GM21390 (cell line): ENCODE results near the gene ACTBL2.
"Not testable (repeated sequence)": the region's sequence is repeated elsewhere in the genome, so short reads cannot be mapped to it uniquely, and the experiment has no call there.

Experiments used
- ATAC-seq: cut with Tn5 transposase; IDR thresholded peaks from one replicate; pipeline ENCODE4 v1.9.1; 2021; ENCODE audit not compliant: unreplicated experiment

ACTBL2 gene

DNA sequence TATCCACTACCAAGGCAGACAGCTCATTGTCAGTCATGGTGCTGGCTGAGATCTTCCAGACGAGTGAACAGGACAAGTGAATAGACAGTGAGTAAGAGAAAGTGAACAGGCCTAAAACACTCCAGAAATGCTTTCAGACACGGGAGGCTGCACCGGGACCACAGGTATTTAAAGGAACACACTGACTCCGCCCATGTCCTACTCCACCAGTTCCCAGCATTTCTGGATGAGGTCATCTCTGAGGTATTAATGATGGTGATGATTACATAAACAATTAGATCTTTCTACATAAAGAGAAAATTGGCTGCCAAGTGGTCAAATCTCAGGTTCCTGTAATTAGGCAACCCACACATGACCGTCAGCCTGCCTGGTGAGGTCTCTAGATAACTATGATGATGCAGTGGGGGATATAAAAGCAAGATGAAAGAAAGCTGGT lies at the start of gene ACTBL2:
Gene ACTBL2, minus strand, starts transcription at position 141 of the 436 bp plus-strand sequence. Its CDS starts 104 bp downstream, at position 37.
- ATAC-seq = no peak

- peak; percentile 50 for ATAC-seq
These were observed 48.7 kb upstream of the ACTBL2 start for GRCh38 chr5:57531333-57531732.

GRCh38 chr5:57529864-57530263 lies 47.3 kb upstream of the ACTBL2 start:
- ATAC-seq = peak; percentile 78

- ATAC-seq = no peak
These were observed 45.3 kb upstream of the ACTBL2 start for GRCh38 chr5:57527870-57528269.

DNA sequence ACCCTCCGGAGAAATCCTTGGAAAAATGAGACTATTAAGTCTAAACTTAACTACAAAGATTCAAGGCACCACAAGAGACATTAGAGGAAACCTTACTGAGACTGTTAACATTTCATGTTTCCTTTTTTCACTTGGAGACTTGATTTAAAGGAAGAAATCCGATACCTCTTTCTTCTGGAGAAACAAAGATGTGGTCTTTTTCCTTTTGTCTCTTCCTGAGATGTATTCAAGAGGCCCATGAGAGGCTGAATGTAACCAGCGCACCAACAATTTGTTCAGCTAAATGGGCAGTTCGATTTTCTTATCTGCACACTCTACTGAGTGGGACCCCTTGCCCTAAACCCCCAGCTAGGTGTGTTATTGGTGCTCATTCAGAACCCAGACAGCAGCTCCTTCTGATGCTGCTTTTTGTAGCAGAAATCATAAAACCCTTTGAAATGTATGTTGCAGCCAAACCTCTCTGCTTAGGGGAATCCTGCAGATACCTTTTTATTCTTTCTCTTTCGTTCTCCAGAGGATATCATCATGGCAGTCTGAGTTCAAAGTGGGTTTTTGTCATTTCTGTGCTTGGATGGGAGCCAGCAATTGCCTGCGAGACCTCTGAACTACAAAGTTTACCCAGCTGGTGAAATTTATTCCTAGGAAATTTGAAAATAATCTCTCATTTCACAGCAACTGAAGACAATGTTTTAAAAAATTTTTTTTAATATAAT lies 41.9 kb upstream of the ACTBL2 start:
- ATAC-seq = no peak

DNA sequence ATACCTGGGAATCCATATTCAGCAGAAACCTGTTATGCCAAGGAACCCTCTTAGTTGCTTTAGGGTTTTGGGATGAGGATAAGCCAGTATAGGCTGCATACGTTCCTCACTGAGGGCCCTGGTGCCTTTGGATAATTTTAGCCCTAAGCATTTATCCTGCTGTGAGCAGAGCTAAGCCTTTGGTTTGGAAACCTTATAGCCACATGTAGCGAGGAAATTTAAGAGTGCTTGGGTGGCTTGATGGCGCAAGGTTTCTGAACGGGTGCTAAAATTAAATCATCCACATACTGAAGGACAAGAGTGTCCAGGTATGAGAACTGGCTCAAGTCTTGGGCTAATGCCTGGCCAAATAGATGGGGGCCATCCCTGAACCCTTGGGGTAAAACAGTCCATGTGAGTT lies 39.9 kb upstream of the ACTBL2 start:
- not testable (repeated sequence) for ATAC-seq

- ATAC-seq = not testable (repeated sequence)
These were observed 35.8 kb upstream of the ACTBL2 start for GRCh38 chr5:57518415-57518814.

GRCh38 chr5:57517250-57517649 lies 34.6 kb upstream of the ACTBL2 start:
- ATAC-seq = no peak

GRCh38 chr5:57513785-57514184 lies 31.2 kb upstream of the ACTBL2 start:
- no peak for ATAC-seq

GRCh38 chr5:57511321-57511720 lies 28.7 kb upstream of the ACTBL2 start:
- ATAC-seq = no peak

DNA sequence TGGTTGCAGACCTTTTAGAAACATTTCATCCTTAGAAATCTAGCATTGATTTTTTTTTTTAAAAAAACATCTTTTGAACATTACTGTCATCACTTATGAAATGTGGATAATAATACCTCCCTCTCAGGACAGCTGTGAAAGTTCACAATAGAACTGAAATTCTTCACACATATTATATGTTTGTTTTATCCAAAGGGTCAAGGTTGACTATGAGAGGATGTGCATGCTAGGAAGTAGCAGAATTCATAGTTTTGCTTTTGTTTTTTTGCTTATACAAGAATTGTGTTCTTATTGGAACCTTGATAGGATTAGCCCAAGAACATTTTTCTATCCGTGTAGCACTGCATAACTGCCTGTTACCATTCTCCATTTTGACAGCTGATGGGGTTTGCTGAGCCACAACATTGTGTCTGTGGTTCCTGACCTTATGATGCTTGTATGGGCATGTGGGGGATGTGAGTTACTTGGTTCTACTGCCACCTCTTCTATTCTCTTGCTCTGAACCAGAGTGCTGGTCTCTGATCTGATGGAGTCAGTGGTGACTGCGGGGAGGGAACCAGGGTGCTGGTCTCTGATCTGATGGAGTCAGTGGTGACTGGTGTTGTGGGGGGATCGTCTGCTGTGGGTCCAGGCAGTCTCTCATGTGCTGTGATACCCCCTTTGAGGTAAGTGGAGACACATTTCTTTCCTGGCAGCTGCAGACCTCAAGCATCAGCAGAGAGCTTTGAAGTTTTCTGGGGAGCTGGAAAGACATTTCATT lies 27.1 kb upstream of the ACTBL2 start:
- ATAC-seq = no peak

DNA sequence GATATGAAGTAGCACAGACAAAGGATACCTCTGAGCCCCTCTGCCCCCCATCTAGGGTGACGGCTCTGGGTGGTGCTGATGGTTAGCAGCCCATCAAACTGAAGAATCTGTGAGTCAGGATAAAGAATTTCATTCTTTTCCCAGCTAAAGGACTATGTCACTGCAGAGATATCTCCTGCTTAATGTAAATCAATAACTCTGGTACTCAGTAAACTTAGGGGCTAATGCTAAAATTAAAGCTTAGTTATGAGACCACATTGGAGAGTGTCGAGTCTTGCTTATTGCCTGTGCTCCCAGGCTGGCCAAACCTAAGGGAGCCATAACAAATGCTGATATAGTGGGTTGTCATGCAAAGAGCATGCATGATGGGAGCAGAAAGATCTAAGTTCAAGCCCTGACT lies 25.6 kb upstream of the ACTBL2 start:
- no peak for ATAC-seq

DNA sequence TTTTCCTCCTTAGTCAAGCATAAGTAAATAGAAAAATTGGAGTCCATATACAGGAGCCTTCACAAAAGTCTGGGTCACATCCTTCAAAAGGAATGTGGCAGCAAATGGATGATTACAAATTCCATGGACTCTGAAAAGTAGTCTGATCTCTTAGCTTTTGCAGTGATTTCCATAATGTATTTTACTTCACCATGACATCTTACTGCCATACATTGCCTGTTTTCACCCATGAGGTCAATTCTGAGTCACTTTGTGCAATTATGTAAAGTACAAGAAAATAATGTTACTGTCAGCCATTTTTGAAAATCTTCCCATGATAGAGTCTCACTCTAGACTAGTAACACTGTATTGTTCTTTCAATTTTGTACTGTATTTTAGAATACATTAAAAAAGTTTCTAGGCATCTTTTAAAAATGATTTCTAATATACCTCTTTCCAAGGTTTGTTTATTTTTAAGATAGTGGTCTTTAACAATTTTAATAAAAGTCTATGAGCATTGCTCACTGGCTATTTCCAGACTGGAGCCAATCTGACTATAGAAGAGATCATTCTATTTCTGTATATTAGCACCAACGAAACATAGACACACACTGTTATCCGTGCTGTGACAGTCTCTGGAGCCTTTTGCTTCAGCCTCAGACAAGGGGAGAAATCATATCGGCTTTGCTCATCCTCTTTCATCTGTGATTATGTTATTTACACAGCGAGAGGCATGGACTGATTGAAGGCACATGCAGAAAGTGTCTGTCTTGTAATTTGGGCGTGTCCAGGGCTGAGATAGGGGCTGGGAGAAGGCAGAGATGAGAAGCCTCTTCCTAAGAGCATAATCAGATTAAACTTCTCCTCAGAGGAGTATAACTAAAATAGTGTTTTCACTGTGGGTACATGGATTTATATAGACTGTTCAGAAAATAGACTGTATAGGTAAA lies 22.9 kb upstream of the ACTBL2 start:
- ATAC-seq = no peak

DNA sequence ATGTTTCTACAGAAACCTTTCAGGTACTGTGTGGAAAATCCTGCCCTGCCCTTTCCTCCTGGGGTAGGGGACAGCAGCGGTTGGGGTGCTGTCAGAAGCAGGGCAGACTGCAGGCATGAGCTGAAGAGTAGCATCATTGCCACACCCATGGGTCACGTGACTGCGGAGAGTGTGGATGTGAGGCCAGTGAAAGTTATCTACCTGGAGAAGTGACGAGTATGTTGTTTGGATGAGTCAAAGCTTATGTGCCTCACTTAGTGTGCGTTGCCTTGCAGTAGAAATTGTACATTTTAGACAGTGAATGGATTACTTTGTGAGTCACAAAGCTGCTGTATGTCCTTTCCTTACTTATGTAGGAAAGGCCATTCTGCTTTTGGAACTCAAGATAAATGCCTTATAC lies 21.7 kb upstream of the ACTBL2 start:
- ATAC-seq = no peak

- no peak for ATAC-seq
These were observed 20.8 kb upstream of the ACTBL2 start for GRCh38 chr5:57503433-57503832.

DNA sequence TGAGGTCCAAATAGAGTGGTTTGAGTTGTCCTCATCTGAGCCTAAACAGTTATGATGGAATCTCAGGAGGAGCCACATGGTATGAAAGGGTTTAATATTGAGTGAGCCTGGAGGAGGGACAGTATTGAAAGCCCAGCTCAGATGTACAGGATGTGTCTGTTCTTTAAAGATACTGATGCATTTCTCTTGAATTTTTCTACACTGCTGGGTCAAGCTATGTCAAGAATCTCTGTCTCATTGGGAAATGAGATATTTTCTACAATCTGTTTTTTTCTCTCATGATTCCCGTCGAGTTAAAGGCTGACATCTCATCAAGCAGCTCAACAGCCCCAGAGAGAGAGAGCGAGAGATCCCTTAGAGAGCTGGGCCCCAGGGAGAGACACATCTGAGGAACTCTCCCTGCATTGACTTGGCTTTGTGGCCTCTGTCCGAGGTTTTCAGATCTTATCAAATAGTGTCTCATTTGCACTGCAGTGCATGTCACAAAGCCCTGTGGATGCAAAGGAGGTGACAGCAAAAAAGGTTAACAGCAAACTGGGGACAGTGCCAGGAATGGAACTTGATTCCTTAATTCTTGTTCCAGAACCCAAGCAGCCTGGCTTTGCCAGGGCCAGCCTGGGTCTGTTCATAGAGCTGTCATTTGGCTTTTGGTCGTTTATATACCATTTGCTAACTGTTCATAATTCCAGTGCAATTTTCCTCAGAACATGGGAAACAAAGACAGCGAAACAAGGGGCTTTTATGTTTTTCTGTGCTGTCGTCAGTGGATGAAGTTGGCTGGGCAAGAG lies 19.0 kb upstream of the ACTBL2 start:
- no peak for ATAC-seq

DNA sequence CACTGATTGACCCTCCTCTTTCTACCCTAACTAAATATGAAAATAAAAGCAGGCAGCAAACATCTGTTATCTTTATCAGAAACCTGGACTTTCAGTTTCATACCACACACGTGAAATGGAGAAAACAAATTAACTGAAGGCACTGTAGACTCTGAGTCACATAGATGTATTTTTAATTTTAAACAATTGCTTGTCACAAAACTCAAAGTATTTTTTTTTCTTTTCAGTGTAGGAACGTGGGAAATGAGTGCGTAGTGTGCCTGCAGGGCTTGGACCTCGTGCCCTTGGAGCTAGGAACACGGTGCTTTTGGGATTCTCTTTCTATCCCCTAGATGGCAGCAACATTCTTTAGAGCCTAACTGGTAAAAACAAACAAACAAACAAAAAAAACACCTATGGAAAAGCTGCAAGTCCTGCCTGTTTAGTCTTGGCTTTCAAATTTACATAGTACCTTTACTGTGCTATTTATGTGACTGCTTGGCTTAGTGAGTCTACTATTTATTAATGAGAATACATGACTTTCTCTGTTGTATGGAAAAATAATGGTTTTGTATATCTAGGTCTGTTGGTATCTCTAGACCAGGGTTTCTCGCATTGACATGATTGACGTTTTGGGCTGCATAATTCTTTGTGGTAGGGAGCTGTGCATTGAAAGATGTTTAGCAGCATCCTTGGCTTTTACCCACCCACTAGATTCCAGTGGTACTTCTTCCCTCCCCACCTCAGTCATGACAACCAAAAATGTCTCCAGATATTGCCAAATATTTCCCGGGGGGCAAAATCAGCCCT lies 16.8 kb upstream of the ACTBL2 start:
- peak; percentile 81 for ATAC-seq

GRCh38 chr5:57497733-57498132 lies 15.1 kb upstream of the ACTBL2 start:
- no peak for ATAC-seq

DNA sequence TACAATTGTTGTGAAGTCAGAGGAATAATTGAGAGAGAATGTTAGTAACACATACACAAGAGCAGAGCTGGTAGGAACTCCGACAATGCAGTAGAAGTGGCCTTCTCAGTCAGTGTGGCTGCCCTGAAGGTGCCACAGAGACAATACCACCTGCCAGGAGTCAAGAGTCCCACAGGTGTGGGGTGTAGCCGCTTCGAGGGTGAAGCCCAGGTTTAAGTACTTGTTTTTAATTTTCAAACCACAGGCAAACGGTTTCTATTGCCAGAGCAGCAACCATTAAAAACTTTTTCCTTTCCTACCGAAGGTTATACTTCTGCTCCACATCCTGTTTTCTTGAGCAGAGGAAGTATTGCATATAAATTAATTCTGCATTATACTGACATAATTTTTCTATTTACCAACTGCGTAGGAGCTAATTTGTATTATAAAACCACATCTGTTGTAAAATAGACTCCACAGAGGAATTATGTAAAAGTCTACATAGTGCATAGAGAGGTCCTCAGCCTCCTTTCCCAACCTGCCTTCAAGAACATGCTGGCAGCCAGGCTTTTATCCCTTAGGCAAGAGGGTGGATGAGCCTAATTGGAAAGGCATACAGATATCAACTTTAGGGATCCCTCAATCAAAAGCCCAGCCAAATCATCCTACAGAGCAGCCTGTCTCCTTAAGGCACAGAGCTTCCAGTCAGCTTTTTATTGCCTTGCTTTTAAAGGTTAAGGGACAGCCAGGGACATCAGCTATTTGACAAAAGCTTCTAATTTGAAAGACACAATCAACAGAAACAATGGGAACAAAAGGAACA lies 12.9 kb upstream of the ACTBL2 start:
- no peak for ATAC-seq
